IMR-90 (cell line): ENCODE results near the gene FAIM2. TPM values are rescaled to one million over a fixed set of nuclear protein-coding genes. Genes with fewer than 3 reads are reported as not detected.

Source experiments
- ATAC-seq: fragments of 200-7000 bp; cut with Tn5 transposase; 2 replicates; pipeline ENCODE4 v1.9.1; 2020; ENCODE audit warnings: low read depth, mild to moderate bottlenecking, moderate library complexity
- BruUV-seq: library from RNA; stranded (reverse); fragments of 400-500 nt; replicated peaks from 2 replicates; lab custom pipeline; 2021; lab: Mats Ljungman, UMichigan
- CTCF ChIA-PET: fragments of 300-600 bp; formaldehyde crosslinking; extraction: SDS; loops from one replicate; lab custom pipeline; 2021; ENCODE audit warnings: antibody characterized with exemption; lab: Yijun Ruan, JAX
- POLR2A ChIA-PET: fragments of 300-600 bp; sonication (Branson Sonifier 250); formaldehyde crosslinking; loops from one replicate; lab custom pipeline; 2022; ENCODE audit warnings: antibody characterized with exemption; ENCODE audit not compliant: unreplicated experiment; lab: Charles Lee
- DNase-seq: peaks from one replicate; pipeline ENCODE4 v3.0.0; 2013
- H2AFZ ChIP-seq: replicated peaks from 2 replicates; pipeline ENCODE3; 2013; ENCODE audit warnings: low read length, mild to moderate bottlenecking; ENCODE audit not compliant: poor library complexity
- H2AK5ac ChIP-seq: 2 replicates; pipeline ENCODE4 v1.6.1; 2013; ENCODE audit warnings: low read depth, low read length, inconsistent platforms
- H2AK9ac ChIP-seq: replicated peaks from 2 replicates; pipeline ENCODE3; 2013; ENCODE audit warnings: mild to moderate bottlenecking, low read depth, low read length, moderate library complexity; ENCODE audit not compliant: poor library complexity
- H2BK120ac ChIP-seq: 2 replicates; pipeline ENCODE4 v1.6.1; 2013; ENCODE audit warnings: low read depth, low read length, inconsistent platforms
- H2BK15ac ChIP-seq: 3 replicates; pipeline ENCODE4 v1.6.1; 2013; ENCODE audit warnings: low read depth, low read length, inconsistent platforms
- H2BK20ac ChIP-seq: 2 replicates; pipeline ENCODE4 v1.6.1; 2013; ENCODE audit warnings: low read depth, mild to moderate bottlenecking, inconsistent platforms, low read length, moderate library complexity
- H2BK5ac ChIP-seq: 2 replicates; pipeline ENCODE4 v1.6.1; 2013; ENCODE audit warnings: mild to moderate bottlenecking, low read depth, low read length, inconsistent platforms; ENCODE audit not compliant: poor library complexity, severe bottlenecking
- H3K14ac ChIP-seq: replicated peaks from 2 replicates; pipeline ENCODE4 v1.6.1; 2013; ENCODE audit warnings: low read depth, low read length, inconsistent platforms
- H3K18ac ChIP-seq: 2 replicates; pipeline ENCODE4 v1.6.1; 2013; ENCODE audit warnings: low read depth, low read length, control low read depth
- H3K23ac ChIP-seq: 2 replicates; pipeline ENCODE4 v1.6.1; 2013; ENCODE audit warnings: low read depth, low read length, inconsistent platforms
- H3K27ac ChIP-seq: 2 replicates; pipeline ENCODE4 v1.5.1; 2013; ENCODE audit warnings: mild to moderate bottlenecking, control low read depth, low read length; ENCODE audit not compliant: insufficient read depth
- H3K27me3 ChIP-seq: 2 replicates; pipeline ENCODE4 v1.6.1; 2013; ENCODE audit warnings: low read length; ENCODE audit not compliant: control insufficient read depth, insufficient read depth
- H3K36me3 ChIP-seq: 2 replicates; pipeline ENCODE4 v1.6.1; 2013; ENCODE audit warnings: low read length, mixed read lengths; ENCODE audit not compliant: control insufficient read depth, insufficient read depth
- H3K4ac ChIP-seq: 2 replicates; pipeline ENCODE4 v1.6.1; 2013; ENCODE audit warnings: low read depth, low read length, inconsistent platforms
- H3K4me1 ChIP-seq: 2 replicates; pipeline ENCODE4 v1.6.1; 2013; ENCODE audit warnings: low read length, mixed read lengths; ENCODE audit not compliant: control insufficient read depth, insufficient read depth
- H3K4me2 ChIP-seq: 2 replicates; pipeline ENCODE4 v1.6.1; 2013; ENCODE audit warnings: low read depth, mild to moderate bottlenecking, control low read depth, low read length, moderate library complexity
- H3K4me3 ChIP-seq: 2 replicates; pipeline ENCODE4 v1.5.1; 2013; ENCODE audit warnings: low read depth, mild to moderate bottlenecking, control low read depth, low read length, moderate library complexity; ENCODE audit not compliant: insufficient read depth
- H3K56ac ChIP-seq: 2 replicates; pipeline ENCODE4 v1.6.1; 2013; ENCODE audit warnings: low read length, inconsistent platforms; ENCODE audit not compliant: insufficient read depth; ENCODE audit errors: extremely low read depth
- H3K79me1 ChIP-seq, 2 experiments: 2 replicates each; pipeline ENCODE4 v1.6.1; 2013; ENCODE audit warnings: low read length in 2 of 2, inconsistent platforms in 1 of 2, low read depth in 1 of 2
- H3K9ac ChIP-seq: 2 replicates; pipeline ENCODE4 v1.6.1; 2013; ENCODE audit warnings: low read depth, low read length, control low read depth
- H3K9me1 ChIP-seq: 2 replicates; pipeline ENCODE4 v1.6.1; 2013; ENCODE audit warnings: low read length, inconsistent platforms; ENCODE audit not compliant: insufficient read depth
- H3K9me3 ChIP-seq: 2 replicates; pipeline ENCODE4 v1.6.1; 2013; ENCODE audit warnings: low read length; ENCODE audit not compliant: control insufficient read depth, insufficient read depth
- H4K20me1 ChIP-seq: 2 replicates; pipeline ENCODE4 v1.6.1; 2013; ENCODE audit warnings: low read length, inconsistent platforms; ENCODE audit not compliant: insufficient read depth
- H4K5ac ChIP-seq: 2 replicates; pipeline ENCODE4 v1.6.1; 2013; ENCODE audit warnings: mild to moderate bottlenecking, low read depth, low read length, control low read depth
- H4K8ac ChIP-seq, 2 experiments: 2 replicates each; pipeline ENCODE4 v1.6.1; 2013; ENCODE audit warnings: low read depth in 2 of 2, low read length in 2 of 2, control low read depth in 1 of 2, inconsistent platforms in 1 of 2
- H4K91ac ChIP-seq: 2 replicates; pipeline ENCODE4 v1.6.1; 2013; ENCODE audit warnings: low read depth, low read length, inconsistent platforms; ENCODE audit not compliant: insufficient read depth
- BHLHE40 ChIP-seq: fragments of 150-350 bp; IDR thresholded peaks from 2 replicates; pipeline ENCODE4 v1.6.1; 2016; ENCODE audit warnings: mild to moderate bottlenecking, low read depth, low read length
- CHD1 ChIP-seq: IDR thresholded peaks from 2 replicates; pipeline ENCODE4 v1.6.1; 2012; ENCODE audit warnings: low read depth, low read length, improper control_type of control experiment
- CTCF ChIP-seq: conservative IDR thresholded peaks from 2 replicates; pipeline ENCODE4 v1.5.1; 2012; ENCODE audit warnings: mild to moderate bottlenecking, low read depth, low read length, improper control_type of control experiment
- FOS ChIP-seq: fragments of 150-350 bp; IDR thresholded peaks from 2 replicates; pipeline ENCODE4 v1.6.1; 2016; ENCODE audit warnings: low read depth, low read length
- MAFK ChIP-seq: IDR thresholded peaks from 2 replicates; pipeline ENCODE4 v1.6.1; 2012; ENCODE audit warnings: low read depth, low read length, improper control_type of control experiment
- MAZ ChIP-seq: IDR thresholded peaks from 2 replicates; pipeline ENCODE4 v1.6.1; 2012; ENCODE audit warnings: low read depth, mild to moderate bottlenecking, low read length, improper control_type of control experiment, moderate library complexity, borderline replicate concordance
- NFE2L2 ChIP-seq: fragments of 150-350 bp; IDR thresholded peaks from 2 replicates; pipeline ENCODE4 v1.6.1; 2016; ENCODE audit warnings: low read depth, mild to moderate bottlenecking, low read length
- POLR2A ChIP-seq: IDR thresholded peaks from 2 replicates; pipeline ENCODE4 v1.6.1; 2012; ENCODE audit warnings: mild to moderate bottlenecking, low read depth, low read length
- RAD21 ChIP-seq: IDR thresholded peaks from 2 replicates; pipeline ENCODE4 v1.6.1; 2012; ENCODE audit warnings: low read length, improper control_type of control experiment
- RCOR1 ChIP-seq: IDR thresholded peaks from 2 replicates; pipeline ENCODE4 v1.6.1; 2012; ENCODE audit warnings: mild to moderate bottlenecking, low read length, improper control_type of control experiment; ENCODE audit not compliant: insufficient replicate concordance
- RFX5 ChIP-seq: IDR thresholded peaks from 2 replicates; pipeline ENCODE4 v1.8.0; 2012; ENCODE audit warnings: low read depth, mild to moderate bottlenecking, low read length, moderate library complexity
- USF2 ChIP-seq: fragments of 150-350 bp; IDR thresholded peaks from 2 replicates; pipeline ENCODE4 v1.6.1; 2017; ENCODE audit warnings: mild to moderate bottlenecking, antibody characterized with exemption, low read length, low read depth
- WGBS, 2 experiments: methylation state at CpG; one replicate each; pipeline versions ENCODE4 v1.1.5 to v1.1.7; 2013; ENCODE audit warnings: missing lambda C conversion rate in 2 of 2; ENCODE audit not compliant: insufficient read length in 1 of 2; ENCODE audit errors: extremely low coverage in 2 of 2; 5-methylcytosine and 5-hydroxymethylcytosine counted together
- dilution Hi-C: fragments of 300-500 bp; cut with HindIII; formaldehyde crosslinking; loops from one replicate; pipeline ENCODE4 v1.14.3; 2018; ENCODE audit warnings: low sequenced_read_pairs; ENCODE audit not compliant: unreplicated experiment
- in situ Hi-C: fragments of 300-500 bp; cut with MboI; formaldehyde crosslinking; loops from 3 replicates; pipeline ENCODE4 v1.14.3; 2019; ENCODE audit warnings: low sequenced_read_pairs, inconsistent platforms, mixed read lengths
- intact Hi-C: fragments of 100-400 bp; cut with micrococcal nuclease; formaldehyde crosslinking; loops from 2 replicates; pipeline ENCODE4 v1.10.0; 2022
- polyA plus RNA-seq, 3 experiments: library from polyadenylated mRNA; depleted of rRNA; stranded (reverse); fragments of >200 nt; gene quantifications; 2 replicates each; pipeline ENCODE4 v1.2.3, GENCODE V29; 2012; ENCODE audit warnings: low replicate concordance in 1 of 3
- total RNA-seq: library from RNA; depleted of rRNA; stranded (reverse); fragments of >200 nt; gene quantifications from 2 replicates; pipeline ENCODE4 v1.2.3, GENCODE V29; 2012

The FAIM2 gene
- total and polyA plus RNA-seq, 2 of the 4 experiments (the other 2 are of a cell fraction): 0.72 to 5.3 TPM

- H3K4me1 ChIP-seq: peaks cover 2% of the 10 kb centered on the region; the same call in 1 of the 2 replicates
- TF ChIP-seq POLR2A (no peak), CTCF (no peak), MAFK (no peak), NFE2L2 (no peak), RCOR1 (no peak), MAZ (no peak), RFX5 (no peak), BHLHE40 (no peak), USF2 (no peak), CHD1 (no peak), FOS (no peak), RAD21 (no peak)
- no peaks in the 10 kb centered on the region; the same call in 1 of the 2 replicates for H3K27me3 ChIP-seq
- intact Hi-C loops (no loop called here), dilution Hi-C loops (no loop called here), in situ Hi-C loops (no loop called here)
- H4K8ac ChIP-seq: 0 out of 4 replicates have a peak overlapping the region, but pooled peaks of 1 of the 2 experiments have one; percentile 51
- no peak overlapping the region for H2BK15ac ChIP-seq
- no peak overlapping the region for H3K23ac ChIP-seq
- POLR2A ChIA-PET: no interaction called here
- no peak overlapping the region; the same call in 1 of the 2 replicates for H2AK5ac ChIP-seq
- H3K4ac ChIP-seq: no peak overlapping the region; the same call in 1 of the 2 replicates
- no peaks in the 10 kb centered on the region for H4K20me1 ChIP-seq
- peak; percentile 67 for DNase-seq
- no peak overlapping the region for H4K91ac ChIP-seq
- H2BK5ac ChIP-seq: no peak overlapping the region
- peak overlapping the region; percentile 86 for H2AFZ ChIP-seq
- no peak overlapping the region for H2AK9ac ChIP-seq
- no peak overlapping the region for H4K5ac ChIP-seq
- no peak overlapping the region for H3K4me3 ChIP-seq
- H2BK120ac ChIP-seq: peak overlapping the region; percentile 14; the same call in 1 of the 2 replicates
- H2BK20ac ChIP-seq: no peak overlapping the region
- CTCF ChIA-PET: no interaction called here
- peak; percentile 61 for ATAC-seq
- H3K4me2 ChIP-seq: no peak overlapping the region; the same call in 1 of the 2 replicates
- H3K9ac ChIP-seq: no peak overlapping the region
- WGBS, 2 experiments: no CpG with 5 or more reads among the region's 5 CpGs
- H3K18ac ChIP-seq: peak overlapping the region; percentile 85
- H3K9me1 ChIP-seq: no peaks in the 10 kb centered on the region
- H3K36me3 ChIP-seq: no peaks in the 10 kb centered on the region
- H3K14ac ChIP-seq: peak overlapping the region; percentile 76; the same call in 1 of the 2 replicates
- H3K9me3 ChIP-seq: no peaks in the 10 kb centered on the region
- H3K79me1 ChIP-seq: no peaks in the 10 kb centered on the region
- no TSS peak for BruUV-seq
- H3K56ac ChIP-seq: no peak overlapping the region
- H3K27ac ChIP-seq: peak overlapping the region; percentile 56; the same call in 1 of the 2 replicates
Measured at GRCh38 chr12:49933796-49934195, 30.1 kb upstream of the FAIM2 start.
